NCI-H1105 (cell line): Measurements from ENCODE around the gene LGR6.
A peak's percentile ranks its signal among the peaks of the same experiment; 100 is the strongest.
"Not testable (repeated sequence)": the region's sequence is repeated elsewhere in the genome, so short reads cannot be mapped to it uniquely, and the experiment has no call there.

Source experiments
- DNase-seq: peaks from one replicate; lab custom pipeline; 2025; lab: John Stamatoyannopoulos, UW

The LGR6 gene

DNA sequence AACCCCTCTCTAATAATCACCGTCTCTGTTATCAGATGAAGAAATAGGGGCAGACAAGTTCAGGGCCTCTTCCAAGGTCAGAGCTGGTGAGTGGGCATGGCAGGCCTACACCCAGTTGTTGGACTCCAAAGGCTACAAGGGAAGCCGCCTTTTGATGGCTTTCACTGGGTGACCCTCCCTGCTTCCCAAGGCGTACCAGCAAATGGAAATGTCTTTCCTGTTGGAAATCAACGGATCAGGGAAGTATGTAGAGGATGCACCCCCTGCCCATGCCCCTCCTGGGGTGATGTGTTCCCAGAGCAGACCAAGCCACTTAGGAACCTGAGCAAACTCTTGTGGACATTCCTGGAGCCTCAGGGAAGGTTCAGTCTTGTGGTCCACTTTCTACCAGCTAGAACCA is 47.4 kb downstream of the LGR6 start:
- no peak for DNase-seq

DNA sequence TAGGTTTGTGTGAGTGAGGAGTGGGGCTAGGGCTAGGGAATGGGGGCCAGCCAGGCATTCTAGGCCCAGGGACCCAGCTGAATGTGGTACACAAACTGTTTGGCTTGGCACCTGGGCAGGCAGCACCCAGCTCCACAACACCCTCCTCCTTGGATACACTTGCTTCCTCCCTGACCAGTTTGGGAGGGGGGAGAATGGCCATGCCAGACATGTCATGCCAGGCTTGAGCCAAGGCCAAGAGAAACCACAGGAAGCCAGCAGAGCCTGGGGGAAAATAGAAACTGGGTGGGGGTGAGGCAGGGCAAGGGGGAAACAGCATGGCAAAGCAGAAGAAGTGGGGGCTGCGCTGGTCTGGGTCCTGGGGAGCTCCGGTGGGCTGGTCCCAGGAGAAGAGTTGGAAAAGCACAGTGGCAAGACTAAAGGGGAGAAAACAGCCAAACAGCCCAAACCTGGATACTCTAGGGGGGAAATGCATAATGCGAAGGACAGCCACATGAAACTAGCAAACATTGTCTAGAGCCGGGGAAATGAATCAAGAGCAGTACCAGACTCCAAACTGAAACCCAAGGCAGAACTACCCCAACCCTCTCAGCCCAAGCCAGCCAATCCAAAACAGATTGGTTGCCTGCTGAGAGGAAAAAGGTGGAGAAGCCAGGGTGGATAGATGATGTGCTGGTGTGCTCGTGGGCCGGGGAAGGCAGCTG is 47.9 kb downstream of the LGR6 start:
- DNase-seq, result no peak

DNA sequence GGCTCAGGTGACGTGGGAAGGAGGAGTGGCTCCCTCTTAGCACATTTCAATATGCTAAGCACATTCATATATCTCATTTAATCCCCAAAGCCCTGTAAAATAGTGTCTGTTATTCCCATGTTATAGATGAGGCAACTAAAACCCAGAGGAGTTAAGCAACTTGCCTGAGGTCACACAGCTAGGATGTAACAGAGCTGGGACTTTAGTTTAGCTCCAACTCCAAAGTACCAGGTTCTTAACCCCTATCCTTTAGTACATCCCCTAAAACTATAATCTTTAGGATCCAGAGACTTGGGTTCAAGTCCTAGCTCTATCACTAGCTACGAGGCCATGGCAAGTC is 48.5 kb downstream of the LGR6 start:
- DNase-seq, result no peak

DNA sequence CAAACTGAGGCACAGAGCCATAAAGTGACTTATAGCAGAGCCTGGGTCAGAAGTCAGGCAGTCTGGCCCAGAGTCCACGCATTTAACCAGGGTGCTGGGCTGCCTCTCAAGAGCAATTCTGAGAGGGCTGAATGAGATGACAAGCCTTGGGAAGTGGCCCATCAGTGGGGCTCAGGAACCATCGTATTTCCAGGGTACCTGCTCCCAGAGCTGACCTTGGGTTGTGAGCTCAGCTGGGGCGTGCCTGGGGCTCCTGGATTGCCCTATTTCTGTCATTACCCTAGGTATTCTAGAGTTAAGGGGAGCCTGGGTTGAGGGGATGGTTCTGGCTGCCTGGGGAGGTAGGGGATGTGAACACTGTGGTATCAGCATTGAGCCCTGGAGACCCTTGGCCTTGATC is 49.4 kb downstream of the LGR6 start:
- no peak for DNase-seq

DNA sequence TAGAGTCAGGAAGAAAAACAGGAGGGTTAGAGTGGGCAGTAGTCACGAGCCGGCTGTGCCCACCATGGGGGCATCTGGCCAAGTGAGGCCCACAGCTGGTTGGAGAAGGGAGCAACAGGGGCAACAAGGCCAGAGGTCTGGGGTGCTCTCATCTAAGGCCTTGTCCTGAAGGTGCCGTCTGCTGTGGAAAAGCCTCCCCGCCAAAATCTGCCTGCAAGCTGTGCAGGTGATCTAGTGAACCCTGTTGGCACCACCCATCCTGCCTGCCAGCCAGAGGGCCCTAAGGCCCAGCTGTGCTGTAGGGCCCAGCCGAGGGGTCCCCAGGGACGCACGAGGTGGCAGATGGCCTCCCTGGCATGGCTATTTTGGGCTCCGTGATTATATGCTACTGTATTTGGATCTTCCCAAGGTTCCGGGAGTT is 51.3 kb downstream of the LGR6 start:
- DNase-seq, result no peak

DNA sequence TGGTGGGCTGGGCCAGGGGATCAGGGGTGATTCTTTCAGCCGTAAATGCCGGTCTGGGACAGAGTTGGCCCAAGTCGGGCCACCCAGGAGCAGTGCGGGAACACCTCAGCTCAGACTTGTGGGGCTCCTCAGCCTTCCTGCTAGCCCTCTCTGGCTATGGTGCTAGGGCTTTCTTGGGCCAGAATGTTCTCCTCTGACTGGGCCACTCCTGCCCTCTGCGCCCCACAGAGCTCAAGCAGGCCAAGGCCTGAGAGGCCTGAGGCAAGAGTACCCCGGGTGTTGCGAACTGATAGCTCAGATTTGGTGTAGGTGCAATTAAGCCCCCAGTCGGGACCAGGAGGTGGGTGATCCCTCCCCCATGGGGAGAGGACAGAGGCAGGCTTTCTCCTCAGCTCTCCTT is 51.8 kb downstream of the LGR6 start:
- no peak for DNase-seq

DNA sequence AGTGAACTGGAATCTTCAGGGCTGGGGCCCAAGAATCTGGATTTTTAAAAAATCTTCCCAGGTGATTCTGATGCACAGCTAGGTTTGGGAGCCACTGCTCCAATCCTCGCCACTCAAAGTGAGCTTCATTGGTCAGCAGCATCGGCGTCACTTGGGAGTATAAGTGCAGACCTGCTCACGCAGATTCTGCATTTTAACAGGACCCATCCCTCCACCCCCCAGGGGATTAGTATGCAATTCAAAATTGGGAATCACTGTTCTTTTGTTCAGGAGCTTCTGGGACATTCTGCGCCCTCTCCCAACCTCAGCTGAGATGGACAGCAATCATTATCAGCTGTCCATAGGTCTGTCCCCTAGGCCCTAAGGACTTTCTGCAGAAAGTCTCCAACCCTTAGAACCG is 53.5 kb downstream of the LGR6 start:
- DNase-seq, result no peak

DNA sequence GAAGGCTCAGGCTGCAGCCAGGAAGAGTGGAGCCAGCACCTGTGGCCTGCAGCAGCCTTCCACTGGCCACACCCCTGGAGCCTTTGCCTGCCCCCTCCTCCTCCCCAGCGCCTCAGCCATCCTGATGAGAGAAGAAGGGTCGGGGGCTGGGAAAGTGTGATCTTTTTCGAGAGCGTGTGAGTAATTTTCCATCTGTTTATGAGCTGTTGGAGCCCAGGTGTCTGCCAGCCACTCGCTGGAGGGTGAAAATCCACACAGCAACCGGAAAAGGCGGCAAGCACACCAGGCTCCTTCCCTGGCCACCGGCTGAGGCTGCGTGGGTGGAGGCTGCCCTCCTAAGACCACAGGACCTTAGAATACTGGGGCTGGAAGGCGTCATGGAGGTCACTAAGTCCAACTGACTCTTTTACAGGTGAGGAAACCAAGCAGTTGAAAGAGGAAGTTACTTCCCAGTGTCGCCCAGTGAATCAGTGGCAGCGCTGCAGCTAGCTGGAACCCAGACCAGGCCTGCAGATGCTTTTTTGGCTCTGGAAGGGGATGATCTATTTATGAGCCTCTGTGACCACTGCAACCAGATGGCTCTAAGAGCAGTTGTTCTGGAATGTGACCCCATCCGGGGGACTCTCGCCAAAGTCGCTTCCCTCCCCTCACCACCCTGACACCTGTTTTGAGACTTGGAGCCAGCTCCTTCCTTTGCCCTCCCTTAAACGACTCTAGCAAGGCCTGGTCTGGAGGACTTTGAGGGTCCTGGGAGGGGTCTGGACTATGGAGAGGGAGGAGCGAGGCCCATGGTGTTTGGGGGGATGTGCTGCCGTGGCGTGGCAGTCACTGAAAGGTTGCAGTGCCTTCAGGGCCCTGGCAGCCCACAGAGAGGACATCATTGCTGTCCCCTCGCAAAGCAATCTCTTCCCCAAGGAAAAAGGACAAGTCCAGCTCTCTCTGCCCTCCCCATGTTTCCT is 54.5 kb downstream of the LGR6 start:
- DNase-seq, result peak; percentile 36

DNA sequence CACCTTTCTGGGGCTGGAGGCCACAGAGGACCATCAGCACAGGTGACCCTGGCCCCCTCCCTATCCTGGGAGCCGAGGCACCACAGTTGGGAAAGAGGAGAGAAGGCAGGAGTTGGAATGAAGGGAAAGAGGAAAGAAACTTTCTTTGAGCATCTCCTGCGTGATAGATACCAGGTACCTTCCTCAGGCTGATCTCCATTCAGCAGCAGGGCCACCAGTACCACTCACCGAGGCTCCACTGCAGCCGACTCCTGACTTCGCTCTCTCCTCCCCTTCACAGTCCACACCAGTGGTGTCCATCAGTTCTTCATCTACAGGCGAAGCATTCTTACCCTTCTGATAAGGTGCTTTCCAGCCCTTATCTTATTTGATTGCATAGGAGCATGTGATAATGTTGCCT is 55.3 kb downstream of the LGR6 start:
- DNase-seq, result no peak

DNA sequence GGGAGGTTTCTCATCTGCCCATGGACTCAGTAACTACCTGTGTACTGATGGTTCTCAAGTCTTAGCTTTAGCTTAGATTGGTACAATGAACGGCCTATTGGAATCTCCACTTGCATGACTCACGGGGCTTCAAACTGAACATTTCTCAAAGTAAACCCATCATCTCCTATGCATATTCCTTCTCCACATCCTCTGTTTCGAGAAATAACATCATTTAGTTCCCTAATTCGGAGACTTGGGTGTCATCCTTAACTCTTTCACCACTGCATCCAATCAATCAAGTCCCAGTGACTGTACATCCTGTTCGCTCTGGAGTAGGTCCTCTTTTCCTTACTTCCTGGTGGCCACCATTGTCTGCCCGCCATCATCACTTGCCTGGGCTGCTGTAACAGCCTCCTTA is 55.8 kb downstream of the LGR6 start:
- DNase-seq, result no peak

DNA sequence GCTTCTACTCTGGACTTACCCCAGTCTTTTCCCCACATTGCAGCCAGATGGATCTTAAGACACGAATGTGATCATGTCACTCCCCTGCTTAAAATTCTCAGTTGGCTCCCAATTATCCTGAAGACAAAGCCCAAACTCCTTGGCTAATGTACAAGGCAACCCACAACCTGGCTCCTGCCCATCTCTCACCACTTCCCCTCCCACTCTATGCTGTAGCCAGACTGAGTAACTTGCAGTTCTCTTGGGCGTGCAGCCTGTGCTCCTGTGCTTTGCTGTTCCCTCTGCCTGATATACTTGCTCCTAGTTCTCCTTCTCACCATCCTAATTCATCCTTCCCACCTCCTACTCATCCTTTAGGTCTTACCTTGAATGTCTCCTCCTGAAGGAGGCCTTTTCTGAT is 56.2 kb downstream of the LGR6 start:
- DNase-seq, result no peak

DNA sequence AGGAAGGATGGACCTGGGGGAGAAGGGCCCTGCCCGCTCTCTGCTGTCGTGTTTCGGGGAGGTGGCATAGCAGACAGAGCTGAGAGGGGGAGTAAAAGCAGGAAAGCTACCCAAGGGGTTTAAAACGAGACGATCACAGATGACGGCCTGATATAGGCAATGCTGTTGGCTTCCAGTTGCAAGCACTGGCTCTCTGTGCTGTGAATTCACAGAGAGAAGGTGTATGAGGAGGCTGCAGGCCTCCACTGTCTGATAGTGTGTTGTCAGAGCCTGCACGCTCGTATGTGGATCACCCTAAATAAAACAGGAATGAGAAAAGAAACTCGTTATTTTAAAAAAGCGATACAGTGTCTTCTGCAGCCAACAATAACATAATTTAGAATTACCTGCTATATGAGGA is 57.4 kb downstream of the LGR6 start:
- DNase-seq, result no peak

DNA sequence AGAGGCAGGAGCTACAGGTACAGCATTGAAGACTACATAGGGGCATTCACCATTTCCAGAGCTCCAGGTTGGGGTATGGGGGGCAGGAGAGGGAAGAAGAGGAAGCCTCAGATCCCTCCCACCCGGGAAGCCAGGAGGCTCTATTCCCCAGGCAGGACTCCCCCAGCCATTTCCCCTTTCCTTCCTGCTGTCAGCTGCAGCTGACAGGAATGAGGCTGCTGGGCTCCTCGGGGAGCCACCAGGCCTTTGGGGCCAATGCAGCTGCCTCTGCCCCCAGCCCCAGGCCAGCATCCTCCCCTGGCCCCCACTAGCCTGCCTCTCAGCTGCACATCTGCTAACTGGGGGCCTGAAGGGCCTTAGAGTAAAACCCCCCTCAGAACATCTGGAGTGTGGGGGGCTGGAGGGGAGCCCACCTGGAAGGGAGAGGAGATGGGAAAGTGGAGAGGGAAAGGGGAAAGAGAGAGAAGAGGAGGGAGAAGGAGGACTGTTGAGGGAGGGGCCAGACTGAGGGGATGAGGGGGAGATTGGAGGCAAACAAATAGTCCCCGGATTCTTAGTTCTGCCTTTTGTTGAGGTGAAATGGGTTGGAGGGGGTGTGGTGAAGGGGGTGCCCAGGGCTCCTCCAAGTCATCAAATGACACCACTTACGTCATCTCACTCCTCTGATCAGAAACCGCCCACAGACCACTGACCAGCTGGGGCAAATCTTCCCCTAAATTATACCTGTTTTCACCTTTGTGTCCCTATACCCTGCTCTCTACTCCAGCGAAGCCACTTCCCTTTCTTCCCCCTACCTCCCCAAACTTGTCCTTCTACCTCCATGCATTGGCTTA is 58.0 kb downstream of the LGR6 start:
- no peak for DNase-seq

DNA sequence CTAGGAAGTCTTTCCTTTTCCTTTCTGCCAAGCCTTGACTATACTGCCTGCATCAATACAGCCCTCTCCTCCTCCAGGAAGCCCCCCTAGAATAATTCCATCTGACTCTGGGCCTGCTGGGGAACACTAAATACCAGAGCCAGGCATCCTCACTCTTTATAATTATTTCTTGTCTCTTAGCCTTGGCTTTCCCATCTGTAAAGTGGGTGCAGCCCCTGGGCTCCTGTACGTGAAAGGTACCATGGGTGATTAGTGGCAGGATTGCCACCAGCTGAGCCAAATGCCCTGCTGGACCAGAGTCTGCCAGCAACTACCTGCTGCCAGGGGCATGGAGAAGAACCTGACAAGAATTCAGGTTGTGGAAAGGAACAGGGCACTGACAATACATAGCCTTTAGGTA is 58.7 kb downstream of the LGR6 start:
- DNase-seq, result no peak

DNA sequence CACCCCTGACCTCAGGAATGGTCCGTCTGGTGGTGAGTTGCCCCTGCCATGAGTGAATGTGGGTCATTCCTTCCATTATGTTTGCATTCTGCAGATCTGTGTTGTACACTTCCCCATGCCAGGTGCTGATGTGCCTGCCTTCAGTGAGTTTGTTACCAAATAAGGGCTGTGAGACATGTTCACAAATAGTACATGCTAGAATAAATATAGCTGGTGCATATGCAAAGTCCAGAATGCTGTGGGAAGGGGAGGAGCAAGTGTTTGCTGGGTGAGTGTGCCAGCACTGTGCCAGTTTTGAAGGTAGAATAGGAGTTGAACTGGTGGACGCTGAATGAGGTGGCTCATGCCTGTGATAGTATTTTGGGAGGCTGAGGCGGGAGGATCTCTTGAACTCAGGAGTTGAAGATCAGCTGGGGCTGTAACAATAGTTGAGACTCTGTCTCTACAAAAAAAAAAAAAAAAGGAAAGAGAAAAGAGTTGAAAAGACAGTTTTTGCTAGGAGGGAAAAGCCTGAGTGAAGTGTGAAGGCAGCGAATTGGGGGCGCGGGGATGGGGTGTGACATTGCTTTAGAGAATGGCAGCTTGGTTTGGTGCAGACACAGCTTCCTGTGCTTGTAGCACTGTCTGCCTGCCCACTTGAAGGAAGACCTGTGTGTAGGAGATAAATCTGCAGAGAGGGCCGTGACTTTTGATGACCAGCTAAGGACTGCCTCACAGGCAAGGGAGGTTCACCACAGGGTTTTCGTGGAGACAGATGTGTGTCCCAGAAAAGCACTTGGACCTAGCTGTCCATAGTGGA is 61.1 kb downstream of the LGR6 start:
- DNase-seq, result no peak

DNA sequence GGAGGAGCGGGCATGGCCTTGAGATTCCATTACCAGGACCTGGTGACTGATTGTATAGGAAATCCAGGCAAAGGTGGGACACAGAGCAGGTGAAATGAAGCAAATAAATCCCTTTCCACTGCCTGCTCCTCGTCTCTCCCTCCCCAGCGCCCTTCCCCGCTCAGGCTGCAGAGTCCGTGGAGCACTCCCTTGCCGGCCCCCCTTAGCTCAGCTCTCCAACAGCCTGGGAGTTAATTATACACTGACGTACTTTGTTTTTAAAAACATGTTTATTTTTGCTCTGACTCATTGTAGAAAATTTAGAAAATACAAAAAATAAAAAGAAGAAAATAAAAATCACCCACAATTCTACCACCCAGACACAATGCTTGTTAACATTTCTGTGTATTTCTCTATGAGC is 61.7 kb downstream of the LGR6 start:
- no peak for DNase-seq

DNA sequence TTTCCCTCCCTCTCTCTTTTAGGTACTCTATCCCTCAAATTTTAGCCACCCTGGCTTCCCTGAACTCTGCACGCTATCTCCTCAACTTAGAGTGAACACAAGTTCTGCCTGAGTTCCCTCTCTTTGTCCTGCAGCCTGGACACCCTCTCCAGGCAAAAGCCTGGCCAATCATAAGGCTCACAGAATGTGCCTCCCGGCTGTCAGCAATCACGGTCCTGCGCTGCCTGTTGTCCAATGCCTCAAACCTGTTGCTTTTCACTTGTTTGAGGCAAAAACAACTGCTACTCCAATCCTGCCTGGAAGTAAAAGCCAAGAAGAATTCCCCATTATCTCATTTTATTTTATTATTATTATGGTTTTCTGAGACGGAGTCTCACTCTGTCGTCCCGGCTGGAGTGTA is 66.1 kb downstream of the LGR6 start:
- no peak for DNase-seq

DNA sequence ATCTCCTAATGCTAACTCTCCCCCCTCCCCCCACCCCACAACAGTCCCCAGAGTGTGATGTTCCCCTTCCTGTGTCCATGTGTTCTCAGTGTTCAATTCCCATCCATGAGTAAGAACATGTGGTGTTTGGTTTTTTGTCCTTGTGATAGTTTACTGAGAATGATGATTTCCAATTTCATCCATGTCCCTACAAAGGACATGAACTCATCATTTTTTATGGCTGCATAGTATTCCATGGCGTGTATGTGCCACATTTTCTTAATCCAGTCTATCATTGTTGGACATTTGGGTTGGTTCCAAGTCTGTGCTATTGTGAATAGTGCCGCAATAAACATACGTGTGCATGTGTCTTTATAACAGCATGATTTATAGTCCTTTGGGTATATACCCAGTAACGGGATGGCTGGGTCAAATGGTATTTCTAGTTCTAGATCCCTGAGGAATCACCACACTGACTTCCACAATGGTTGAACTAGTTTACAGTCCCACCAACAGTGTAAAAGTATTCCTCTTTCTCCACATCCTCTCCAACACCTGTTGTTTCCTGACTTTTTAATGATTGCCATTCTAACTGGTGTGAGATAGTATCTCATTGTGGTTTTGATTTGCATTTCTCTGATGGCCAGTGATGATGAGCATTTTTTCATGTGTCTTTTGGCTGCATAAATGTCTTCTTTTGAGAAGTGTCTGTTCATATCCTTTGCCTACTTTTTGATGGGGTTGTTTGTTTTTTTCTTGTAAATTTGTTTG is 67.8 kb downstream of the LGR6 start:
- not testable (repeated sequence) for DNase-seq

DNA sequence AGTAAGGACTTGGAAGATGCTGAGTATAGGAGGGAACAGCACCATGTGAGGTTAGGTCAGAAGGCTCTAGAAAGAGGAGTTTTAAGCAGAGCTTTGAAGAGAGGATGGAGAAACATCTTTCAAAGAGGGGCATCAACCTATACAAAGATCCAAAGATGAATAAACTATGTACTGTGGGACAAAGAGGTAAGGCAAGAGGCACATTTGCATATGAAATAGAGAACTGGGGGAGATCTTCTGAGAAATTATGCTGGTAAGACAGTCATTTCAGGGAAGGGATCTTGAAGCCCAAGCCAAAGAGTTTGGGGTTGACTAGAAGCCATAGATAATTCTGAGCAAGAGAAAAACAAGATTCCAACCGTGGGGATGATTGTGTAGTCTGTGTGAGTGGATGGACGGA is 70.0 kb downstream of the LGR6 start:
- no peak for DNase-seq

DNA sequence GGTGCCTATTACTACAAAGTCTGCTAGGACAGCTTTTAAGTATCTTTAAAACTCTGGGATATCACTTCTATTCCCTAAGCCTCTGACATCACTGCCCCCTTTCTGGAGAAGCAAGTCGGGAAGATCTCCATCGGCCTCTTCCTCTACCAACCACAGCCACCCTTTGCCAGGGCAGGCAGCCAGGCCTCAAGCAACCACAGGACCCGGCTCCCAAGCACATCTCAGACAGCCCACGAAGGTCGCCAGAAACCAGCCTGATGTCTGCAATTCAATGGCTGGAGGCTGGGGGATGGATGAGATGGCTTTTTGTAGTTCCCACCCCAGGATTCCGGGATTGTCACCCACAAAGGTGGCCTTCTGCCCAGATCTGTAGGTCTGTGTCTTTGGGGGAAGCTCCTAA is 70.7 kb downstream of the LGR6 start:
- DNase-seq, result no peak

DNA sequence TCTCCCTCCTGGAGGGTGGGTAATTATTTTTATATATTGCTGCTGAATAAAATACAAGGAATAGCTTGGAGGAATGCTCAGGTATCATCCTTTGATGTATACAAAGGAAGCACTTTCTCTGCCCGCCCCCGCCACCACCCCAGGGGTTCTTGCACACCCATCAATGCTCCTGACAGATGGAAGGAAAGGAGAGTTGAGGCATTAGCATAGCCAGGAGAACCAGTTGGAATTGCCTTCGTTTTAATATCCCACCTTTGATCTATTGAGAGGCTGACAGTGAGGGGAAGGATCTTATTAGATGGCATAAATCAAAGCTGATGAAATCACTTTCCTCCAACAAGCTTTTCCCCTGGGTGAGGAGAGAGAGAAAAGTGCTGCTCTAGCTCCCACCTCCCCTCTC is 71.1 kb downstream of the LGR6 start:
- no peak for DNase-seq
